ENCODE data around the gene KCNG3.

Gene KCNG3

GRCh38 chr2:42480402-42480801, 13.4 kb downstream of the KCNG3 start:
- DNase-seq = no peak

- no peak for DNase-seq
These were observed 18.9 kb downstream of the KCNG3 start for GRCh38 chr2:42474765-42475454.

- no peak for DNase-seq
These were observed 23.1 kb downstream of the KCNG3 start for GRCh38 chr2:42470706-42471105.

DNA sequence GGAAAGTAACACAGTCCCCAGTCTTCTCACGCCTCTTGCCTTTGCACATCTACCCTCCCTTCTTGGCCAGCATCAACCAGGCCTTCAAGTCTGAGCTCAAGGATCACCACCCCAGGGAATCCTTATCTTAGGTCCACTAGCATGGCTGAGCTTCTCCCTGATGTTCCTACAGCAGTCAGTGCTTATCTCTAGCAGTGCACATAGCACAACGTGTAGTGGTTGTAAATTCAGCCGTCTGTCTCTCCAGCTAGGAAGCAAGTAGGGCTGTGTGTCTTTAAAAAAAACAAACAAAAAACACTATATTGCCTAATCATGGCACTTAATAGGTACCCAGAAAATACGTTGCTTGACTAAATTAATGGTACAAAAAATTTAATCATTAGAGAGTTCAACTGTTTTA, 29.2 kb downstream of the KCNG3 start:
- DNase-seq = no peak

GRCh38 chr2:42463570-42463969, 30.2 kb downstream of the KCNG3 start:
- no peak for DNase-seq

DNA sequence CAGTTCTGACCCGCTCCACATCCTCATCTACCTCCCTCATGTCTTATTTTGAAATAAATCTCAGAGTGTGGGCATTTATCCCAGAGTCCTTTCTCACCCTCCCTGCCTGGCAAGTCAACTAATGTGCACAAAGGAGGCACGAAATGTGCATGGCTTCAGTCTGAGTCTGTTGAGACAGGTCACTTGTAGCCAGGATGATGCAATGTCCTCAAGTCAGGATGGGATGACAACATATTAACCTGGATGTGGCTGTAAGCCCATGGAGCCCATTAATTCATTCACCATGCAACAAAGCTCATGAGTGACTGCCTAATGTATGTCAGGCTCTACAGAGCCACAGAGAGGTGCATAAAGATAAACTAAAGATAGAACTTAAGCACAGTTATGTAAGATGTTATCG, 34.5 kb downstream of the KCNG3 start:
- no peak for DNase-seq

- DNase-seq = no peak
These were observed 35.4 kb downstream of the KCNG3 start for GRCh38 chr2:42458396-42458795.

DNA sequence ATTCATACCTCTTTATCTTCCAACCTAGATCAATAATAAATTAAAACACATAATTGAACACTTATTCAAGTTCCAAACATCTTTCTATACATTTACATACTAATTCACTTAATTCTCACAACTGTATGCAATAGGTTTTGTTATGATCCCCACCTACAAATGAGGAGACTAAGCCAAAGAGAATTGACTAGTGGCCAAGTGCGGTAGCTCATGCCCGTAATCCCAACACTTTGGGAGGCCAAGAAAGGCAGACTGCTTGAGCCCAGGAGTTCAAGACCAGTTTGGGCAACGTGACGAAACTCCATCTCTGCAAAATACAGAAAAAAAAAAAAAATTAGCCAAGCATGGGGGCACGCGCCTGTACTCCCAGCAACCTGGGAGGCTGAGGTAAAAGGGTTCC, 36.8 kb downstream of the KCNG3 start:
- DNase-seq = no peak

GRCh38 chr2:42456126-42456839, 37.5 kb downstream of the KCNG3 start:
- no peak for DNase-seq

DNA sequence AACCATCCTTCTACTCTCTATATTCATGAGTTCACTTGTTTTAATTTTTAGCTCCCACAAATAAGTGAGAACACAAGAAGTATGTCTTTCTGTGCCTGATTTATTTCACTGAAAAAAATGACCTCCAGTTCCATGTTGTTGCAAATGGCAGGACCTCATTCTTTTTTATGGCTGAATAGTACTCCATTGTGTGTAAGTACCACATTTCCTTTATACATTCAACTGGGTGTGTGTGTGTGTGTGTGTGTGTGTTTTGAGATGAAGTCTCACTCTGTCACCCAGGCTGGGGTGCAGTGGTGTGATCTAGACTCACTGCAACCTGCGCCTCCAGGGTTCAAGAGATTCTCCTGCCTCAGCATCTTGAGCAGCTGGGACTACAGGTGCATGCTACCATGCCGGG, 41.2 kb downstream of the KCNG3 start:
- no peak for DNase-seq

DNA sequence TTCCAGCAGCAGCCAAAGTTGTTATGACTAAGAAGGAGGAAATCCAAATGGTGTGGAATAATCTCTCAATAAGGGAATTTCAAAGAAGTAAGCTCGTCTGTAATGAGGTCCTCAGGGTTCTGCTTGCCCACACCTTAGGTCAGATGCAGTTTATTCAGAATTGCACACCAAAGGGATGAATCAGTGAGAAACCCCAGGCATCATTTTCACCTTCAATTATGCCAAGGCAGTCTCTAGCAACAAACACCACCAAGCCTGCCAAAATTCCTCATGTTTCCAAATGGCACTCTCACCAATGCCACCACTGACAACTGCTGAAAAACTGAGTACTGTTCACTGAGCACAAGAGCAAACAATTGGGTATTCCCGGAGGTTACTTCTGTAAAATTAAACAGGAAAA, 43.6 kb downstream of the KCNG3 start:
- no peak for DNase-seq

DNA sequence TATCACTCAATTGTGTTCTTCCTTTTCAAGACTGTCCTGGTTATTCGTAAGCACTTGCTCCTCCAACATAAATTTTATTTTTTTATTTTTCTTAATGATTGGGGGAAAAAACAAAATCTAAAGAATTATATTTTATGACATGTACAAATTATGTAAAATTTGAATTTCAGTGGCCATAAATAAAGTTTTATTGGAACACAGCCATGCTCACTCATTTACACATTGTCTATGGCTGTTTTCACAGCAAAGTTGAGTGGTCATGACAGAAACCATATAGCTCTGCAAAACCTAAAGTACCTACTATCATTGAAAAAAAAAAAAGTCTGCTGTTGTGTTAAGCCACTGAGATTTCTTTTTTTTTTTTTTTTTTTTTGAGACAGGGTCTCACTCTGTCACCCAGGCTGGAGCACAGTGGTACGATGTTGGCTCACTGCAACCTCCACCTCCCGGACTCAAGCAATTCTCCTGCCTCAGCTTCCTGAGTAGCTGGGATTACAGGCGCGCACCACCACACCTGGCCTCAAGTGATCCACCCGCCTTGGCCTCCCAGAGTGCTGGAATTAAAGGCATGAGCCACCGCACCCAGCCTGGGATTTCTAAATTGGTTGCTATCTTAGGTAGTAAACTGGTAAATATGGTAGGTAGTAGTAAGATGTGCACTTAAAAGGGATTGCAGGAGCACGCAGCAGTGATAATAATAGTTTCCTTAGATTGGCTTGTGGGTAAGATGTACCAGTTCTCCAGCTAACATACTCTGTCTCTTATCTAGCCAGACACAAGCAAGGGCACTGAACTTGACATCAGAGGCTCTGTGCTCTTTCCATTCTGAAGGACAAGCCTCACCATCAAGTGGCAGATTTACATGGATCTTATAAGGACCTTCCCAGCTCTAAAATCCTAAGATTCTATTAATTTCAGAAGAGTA, 44.4 kb downstream of the KCNG3 start:
- DNase-seq = no peak

GRCh38 chr2:42448163-42448562, 45.6 kb downstream of the KCNG3 start:
- DNase-seq = no peak

DNA sequence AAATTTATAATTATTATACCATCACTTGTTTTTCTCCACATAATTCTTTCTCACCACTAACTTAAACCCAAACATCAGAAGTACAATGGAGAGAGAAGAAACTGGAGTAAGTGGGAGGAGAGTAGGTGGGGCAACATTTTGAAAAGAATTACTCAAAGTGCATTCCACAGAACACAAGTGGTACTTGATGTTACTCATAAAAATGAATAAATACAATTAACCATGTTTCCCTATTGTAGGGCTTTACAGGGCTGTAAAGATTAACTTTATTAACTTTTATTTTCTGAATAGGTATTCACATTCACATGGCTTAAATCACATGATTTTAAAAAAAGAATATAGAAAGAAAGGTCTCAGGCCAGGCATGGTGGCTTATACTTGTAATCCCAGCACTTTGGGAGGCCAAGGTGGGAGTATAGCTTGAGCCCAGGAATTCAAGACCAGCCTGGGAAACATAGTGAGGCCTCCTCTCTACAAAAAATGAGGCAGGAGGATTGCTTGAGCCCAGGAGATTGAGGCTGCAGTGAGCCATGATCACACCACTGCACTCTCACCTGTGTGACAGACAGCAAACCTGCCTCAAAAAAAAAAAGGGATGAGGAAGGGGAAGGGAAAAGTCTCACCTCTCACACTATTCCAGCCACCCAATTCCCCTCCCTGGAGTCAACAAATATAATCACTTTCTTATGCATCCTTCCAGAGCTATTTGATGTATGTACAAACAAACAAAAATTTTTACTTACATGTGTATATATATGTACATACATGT, 47.1 kb downstream of the KCNG3 start:
- DNase-seq = no peak

DNA sequence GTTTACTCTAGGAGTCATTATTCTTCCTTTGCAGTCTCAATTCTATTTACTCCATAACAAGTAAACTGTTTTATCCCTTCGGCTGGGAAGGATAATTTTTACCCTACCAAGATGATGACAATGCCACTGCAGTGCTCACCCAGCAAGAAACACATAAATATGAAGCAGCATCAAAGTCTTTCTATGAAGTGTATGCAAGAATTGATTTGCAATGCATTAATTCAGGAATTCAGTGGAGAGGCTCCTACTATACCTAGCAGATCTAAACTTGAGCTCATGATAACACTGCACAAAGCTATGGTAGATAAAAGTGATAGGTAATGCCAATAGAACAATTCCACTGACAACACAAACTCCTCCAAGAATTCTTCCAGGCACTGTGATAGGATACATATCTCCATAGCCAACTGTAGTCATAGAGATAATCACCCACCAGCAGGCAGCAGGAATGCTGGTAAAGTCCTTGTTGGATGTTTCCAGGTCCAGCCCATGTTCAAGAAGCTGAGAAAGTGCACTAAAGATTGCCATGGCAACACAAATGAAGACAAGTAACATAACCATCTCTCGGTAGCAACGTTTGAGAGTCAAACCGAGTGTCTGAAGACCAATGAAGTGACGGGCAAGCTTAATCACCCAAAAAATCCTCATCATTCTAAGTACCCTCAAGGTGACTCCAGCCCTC, 49.9 kb downstream of the KCNG3 start:
- no peak for DNase-seq

DNA sequence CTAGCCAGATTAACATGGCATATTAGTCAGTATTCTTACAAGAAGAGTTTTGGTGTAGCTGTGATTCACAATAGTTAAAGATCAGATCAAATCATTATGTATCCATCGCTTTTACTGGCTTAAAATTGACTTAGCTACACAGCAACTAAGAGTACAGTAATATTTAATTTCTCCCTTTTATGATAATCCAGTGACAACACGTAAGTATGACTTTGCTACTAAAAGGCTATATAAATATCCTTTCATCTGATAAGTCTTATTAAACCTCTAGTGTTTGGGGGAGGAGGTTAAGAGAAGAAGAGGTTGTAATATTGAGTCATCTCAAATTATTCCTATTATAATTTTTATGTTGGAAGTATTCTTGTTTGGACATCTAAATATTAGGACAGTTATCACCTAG, 51.0 kb downstream of the KCNG3 start:
- DNase-seq = no peak

- no peak for DNase-seq
These were observed 55.1 kb downstream of the KCNG3 start for GRCh38 chr2:42438685-42439084.

- no peak for DNase-seq
These were observed 57.4 kb downstream of the KCNG3 start for GRCh38 chr2:42436370-42436769.

GRCh38 chr2:42435628-42436027, 58.2 kb downstream of the KCNG3 start:
- DNase-seq = no peak

GRCh38 chr2:42430188-42430587, 63.6 kb downstream of the KCNG3 start:
- no peak for DNase-seq

DNA sequence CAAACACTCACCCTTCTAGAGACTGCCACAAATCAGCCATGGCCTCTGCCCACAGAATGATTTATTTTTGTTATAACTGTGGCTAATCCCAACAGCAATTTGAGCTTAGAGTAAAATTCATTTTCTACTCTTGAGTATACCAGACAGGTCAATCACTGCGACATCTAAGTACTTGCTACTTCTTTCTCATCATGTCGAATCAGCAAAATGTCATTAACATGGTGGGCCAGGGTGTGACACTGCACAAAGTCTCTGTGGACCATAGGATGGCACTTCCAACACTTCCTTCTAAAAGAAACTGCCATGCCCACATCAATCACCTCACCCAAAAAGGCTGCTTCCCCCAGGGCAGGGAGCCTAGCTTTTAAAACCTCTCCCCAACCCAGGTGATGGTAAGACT, 64.4 kb downstream of the KCNG3 start:
- no peak for DNase-seq

DNA sequence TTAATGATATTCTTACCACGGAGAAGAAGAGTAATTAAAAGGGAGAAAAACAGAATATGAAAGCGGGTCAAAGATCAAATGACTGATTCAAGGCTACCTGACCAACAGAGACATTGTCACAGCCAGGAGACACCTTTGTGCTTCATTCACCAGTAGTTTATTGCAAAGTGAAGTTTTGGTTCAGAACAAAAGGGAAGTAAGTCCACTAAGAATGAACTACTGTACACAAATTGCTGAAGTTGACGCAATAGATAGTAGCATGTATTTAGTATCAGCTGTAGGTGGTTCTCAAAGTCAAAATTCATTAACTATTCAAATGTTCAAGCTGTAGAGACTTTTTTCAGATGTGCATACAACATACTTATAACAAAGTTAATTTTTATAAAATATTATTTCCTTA, 68.1 kb downstream of the KCNG3 start:
- no peak for DNase-seq
